ENCODE data around the gene NRIP1. TPM values are rescaled to one million over a fixed set of nuclear protein-coding genes. Genes with fewer than 3 reads are reported as not detected.
A peak's percentile ranks its signal among the peaks of the same experiment; 100 is the strongest.

The NRIP1 gene
- polyA plus RNA-seq, 1 donor = 44.5 TPM

DNA sequence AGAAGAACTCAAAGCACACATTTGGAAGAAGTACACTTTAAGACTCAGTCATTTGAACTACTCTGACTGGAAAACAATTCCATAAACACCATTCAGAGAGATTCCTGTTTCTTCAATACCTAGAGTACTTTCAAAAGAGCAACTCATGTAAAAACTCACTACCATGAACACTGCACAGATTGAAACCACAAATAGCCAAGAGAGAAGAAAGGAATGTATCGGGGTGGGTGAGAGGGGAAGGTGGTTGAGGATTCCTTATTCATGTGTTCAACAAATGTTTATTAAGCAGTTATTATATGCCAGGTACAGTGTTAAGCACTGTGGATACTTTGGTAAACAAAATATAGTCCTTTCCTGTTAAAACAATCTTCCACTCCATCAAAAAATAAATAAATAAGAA is 64.7 kb downstream of the NRIP1 start:
- Histone ChIP-seq H3K4me1 (ENCODE audit: control insufficient read depth, insufficient read depth, low read length) (peaks cover 30% of the 10 kb centered on the region), H3K9me3 (ENCODE audit: control insufficient read depth, low read depth, low read length) (no peaks in the 10 kb centered on the region), H3K36me3 (ENCODE audit: control insufficient read depth, insufficient read depth, low read length) (peaks cover 5% of the 10 kb centered on the region), H3K27ac (ENCODE audit: low read length) (peak overlapping the region; percentile 8), H3K4me3 (ENCODE audit: low read length) (no peak overlapping the region), H3K27me3 (ENCODE audit: control insufficient read depth, insufficient read depth, low read length) (no peaks in the 10 kb centered on the region)
- DNase-seq = no peak
- no CpG with 5 or more reads among the region's 1 CpG for WGBS (ENCODE audit: insufficient coverage, low lambda C conversion rate)

DNA sequence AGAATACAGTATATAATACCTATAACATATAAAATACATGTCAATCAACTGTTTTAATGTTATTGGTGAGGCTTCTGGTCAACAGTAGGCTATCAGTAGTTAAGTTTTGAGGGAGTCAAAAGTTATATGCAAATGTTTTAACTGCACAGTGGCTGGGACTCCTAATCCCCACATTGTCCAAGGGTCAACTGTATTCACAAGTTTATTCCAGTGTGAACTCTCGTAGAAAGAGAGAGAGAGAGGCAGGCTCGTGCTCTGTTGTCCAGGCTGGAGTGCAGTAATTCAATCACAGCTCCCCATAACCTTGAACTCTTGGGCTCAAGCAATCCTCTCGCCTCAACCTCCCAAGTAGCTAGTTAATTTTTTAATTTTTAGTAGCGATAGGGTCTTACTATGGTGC is 66.0 kb downstream of the NRIP1 start:
- Histone ChIP-seq H3K4me1 (ENCODE audit: control insufficient read depth, insufficient read depth, low read length) (peaks cover 27% of the 10 kb centered on the region), H3K27ac (ENCODE audit: low read length) (peak overlapping the region; percentile 24), H3K27me3 (ENCODE audit: control insufficient read depth, insufficient read depth, low read length) (no peaks in the 10 kb centered on the region), H3K9me3 (ENCODE audit: control insufficient read depth, low read depth, low read length) (no peaks in the 10 kb centered on the region), H3K4me3 (ENCODE audit: low read length) (no peak overlapping the region), H3K36me3 (ENCODE audit: control insufficient read depth, insufficient read depth, low read length) (peaks cover 5% of the 10 kb centered on the region)
- DNase-seq = peak; percentile 29 to 55
- 100% methylated on average over 1 of the region's 4 CpGs for WGBS (ENCODE audit: insufficient coverage, low lambda C conversion rate)

DNA sequence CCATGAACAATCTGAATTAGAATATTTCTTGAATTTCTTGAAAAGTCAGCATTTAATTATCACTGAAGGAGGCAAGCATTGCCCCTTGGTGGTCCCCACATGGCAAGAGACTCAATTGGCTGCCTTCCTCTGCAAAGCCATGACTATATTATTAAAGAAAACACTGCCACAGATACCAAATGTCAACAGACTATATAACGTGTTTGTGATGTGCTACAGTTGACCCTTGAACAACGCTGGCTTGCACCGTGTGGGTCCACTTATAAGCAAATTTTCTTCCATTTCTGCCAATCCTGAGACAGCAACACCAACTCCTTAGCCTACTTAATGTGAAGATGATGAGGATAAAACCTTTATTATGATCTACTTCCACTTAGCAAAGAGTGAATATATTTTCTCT is 66.5 kb downstream of the NRIP1 start:
- no CpG with 5 or more reads among the region's 3 CpGs for WGBS (ENCODE audit: insufficient coverage, low lambda C conversion rate)
- DNase-seq = peak in 1 of 2 donors; percentile 36
- Histone ChIP-seq H3K27me3 (ENCODE audit: control insufficient read depth, insufficient read depth, low read length) (no peaks in the 10 kb centered on the region), H3K4me3 (ENCODE audit: low read length) (no peak overlapping the region), H3K4me1 (ENCODE audit: control insufficient read depth, insufficient read depth, low read length) (peaks cover 22% of the 10 kb centered on the region), H3K36me3 (ENCODE audit: control insufficient read depth, insufficient read depth, low read length) (peaks cover 3% of the 10 kb centered on the region), H3K9me3 (ENCODE audit: control insufficient read depth, low read depth, low read length) (no peaks in the 10 kb centered on the region), H3K27ac (ENCODE audit: low read length) (peak overlapping the region; percentile 21)

DNA sequence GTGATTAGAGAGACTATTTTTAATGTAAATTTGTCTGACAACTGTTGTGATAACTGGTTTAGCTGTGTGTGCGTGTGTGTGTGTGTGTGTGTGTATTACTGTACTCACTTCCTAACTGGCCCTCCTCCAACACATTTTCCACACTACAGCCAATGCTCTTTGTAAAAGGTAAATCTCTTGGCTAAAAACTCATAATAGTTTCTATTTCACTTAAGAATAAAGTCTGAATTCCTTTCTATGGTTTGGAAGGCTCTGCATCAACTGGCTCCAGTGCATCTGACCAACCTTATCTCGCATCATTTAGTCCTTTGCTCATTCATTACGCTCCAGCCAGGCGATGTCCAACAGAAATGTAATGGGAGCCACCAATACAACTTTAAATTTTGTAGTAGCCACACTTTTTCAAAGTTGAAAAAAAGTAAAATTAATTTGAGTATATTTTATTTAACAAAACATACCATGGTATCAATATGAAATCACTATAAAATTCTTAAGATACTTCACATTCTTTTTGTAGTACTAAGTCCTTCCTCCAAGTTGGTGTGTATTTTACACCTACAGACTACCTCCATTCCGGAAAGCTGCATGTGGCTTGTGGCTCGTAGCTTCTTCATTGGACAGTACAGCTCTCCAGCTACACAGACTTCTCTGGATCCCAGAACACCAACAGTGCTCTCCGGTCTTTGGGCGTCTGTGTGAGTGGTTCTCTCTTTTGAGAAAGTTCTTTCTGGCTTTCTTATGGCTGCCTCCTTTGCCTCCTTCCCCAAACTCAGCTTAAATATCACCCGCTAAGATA is 68.9 kb downstream of the NRIP1 start:
- no peak for DNase-seq
- no peak overlapping the region for H3K27ac ChIP-seq (ENCODE audit: low read length)
- no peak overlapping the region for H3K4me3 ChIP-seq (ENCODE audit: low read length)
- peaks cover 15% of the 10 kb centered on the region for H3K4me1 ChIP-seq (ENCODE audit: control insufficient read depth, insufficient read depth, low read length)
- no peaks in the 10 kb centered on the region for H3K27me3 ChIP-seq (ENCODE audit: control insufficient read depth, insufficient read depth, low read length)
- H3K9me3 ChIP-seq (ENCODE audit: control insufficient read depth, low read depth, low read length) = no peaks in the 10 kb centered on the region
- H3K36me3 ChIP-seq (ENCODE audit: control insufficient read depth, insufficient read depth, low read length) = peaks cover 9% of the 10 kb centered on the region
- 100% methylated on average over 3 of the region's 9 CpGs for WGBS (ENCODE audit: insufficient coverage, low lambda C conversion rate)

DNA sequence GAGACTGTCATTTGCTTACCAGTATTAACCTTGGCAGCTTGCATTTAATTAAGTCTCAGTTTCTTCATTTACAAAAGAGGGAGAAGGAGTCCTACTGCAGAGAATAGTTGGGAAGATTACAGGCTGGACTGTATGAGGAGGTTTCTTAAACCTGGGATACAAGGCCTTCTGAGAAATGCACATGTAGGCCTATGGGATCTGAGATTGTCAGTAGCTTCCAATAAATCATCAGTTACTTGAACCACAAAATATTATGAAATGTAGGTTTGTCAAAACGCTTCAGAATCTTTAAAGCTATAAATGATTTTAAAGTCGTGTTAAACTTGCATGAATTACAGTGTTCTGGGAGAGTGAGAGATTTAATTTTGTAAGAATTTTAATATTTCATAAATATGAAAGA is 69.6 kb downstream of the NRIP1 start:
- WGBS (ENCODE audit: insufficient coverage, low lambda C conversion rate) = 89% methylated on average over 2 of the region's 2 CpGs
- Histone ChIP-seq H3K4me3 (ENCODE audit: low read length) (no peak overlapping the region), H3K27me3 (ENCODE audit: control insufficient read depth, insufficient read depth, low read length) (no peaks in the 10 kb centered on the region), H3K36me3 (ENCODE audit: control insufficient read depth, insufficient read depth, low read length) (peaks cover 16% of the 10 kb centered on the region), H3K9me3 (ENCODE audit: control insufficient read depth, low read depth, low read length) (no peaks in the 10 kb centered on the region), H3K27ac (ENCODE audit: low read length) (no peak overlapping the region), H3K4me1 (ENCODE audit: control insufficient read depth, insufficient read depth, low read length) (peaks cover 15% of the 10 kb centered on the region)
- no peak for DNase-seq

DNA sequence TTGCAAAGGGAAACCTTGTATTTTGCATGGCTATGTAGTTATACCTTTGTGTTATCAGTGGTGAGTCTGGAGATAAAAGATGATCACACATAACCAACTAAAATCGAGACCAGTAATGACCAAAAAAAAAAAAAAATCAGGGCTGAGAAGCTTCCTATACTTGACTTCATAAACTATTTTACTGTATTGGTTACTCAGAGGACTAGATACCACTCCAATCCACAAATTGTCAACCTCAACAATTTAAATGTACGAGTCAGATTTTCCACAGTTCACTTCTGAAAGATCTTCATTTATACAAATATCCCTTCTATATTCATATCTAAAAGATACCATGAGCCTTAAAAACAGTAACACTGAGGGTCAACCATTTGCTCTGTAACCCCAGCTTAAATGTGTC is 71.7 kb downstream of the NRIP1 start:
- Histone ChIP-seq H3K36me3 (ENCODE audit: control insufficient read depth, insufficient read depth, low read length) (peaks cover 23% of the 10 kb centered on the region), H3K4me3 (ENCODE audit: low read length) (no peak overlapping the region), H3K9me3 (ENCODE audit: control insufficient read depth, low read depth, low read length) (no peaks in the 10 kb centered on the region), H3K27ac (ENCODE audit: low read length) (no peak overlapping the region), H3K4me1 (ENCODE audit: control insufficient read depth, insufficient read depth, low read length) (peaks cover 8% of the 10 kb centered on the region), H3K27me3 (ENCODE audit: control insufficient read depth, insufficient read depth, low read length) (no peaks in the 10 kb centered on the region)
- no peak for DNase-seq
- no CpG with 5 or more reads among the region's 2 CpGs for WGBS (ENCODE audit: insufficient coverage, low lambda C conversion rate)

DNA sequence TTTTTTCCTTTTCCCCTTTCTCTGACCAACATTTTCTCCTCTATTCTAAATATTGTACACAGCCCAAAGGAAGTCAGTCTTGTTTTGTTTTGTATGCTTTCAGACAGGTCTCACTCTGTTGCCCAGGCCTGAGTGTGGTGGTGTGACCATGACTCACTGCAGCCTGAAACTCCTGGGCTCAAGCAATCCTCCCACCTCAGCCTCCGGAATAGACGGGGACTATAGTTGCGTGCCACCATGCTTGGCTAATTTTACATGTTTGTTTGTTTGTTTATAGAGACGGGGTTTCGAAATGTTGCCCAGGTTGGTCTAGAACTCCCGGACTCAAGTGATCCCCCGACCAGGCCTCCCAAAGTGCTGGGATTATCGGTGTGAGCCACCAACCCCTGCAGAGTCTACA is 72.8 kb downstream of the NRIP1 start:
- 100% methylated on average over 1 of the region's 8 CpGs for WGBS (ENCODE audit: insufficient coverage, low lambda C conversion rate)
- peaks cover 33% of the 10 kb centered on the region for H3K36me3 ChIP-seq (ENCODE audit: control insufficient read depth, insufficient read depth, low read length)
- no peaks in the 10 kb centered on the region for H3K27me3 ChIP-seq (ENCODE audit: control insufficient read depth, insufficient read depth, low read length)
- no peak for DNase-seq
- H3K27ac ChIP-seq (ENCODE audit: low read length) = no peak overlapping the region
- no peaks in the 10 kb centered on the region for H3K9me3 ChIP-seq (ENCODE audit: control insufficient read depth, low read depth, low read length)
- H3K4me3 ChIP-seq (ENCODE audit: low read length) = no peak overlapping the region
- H3K4me1 ChIP-seq (ENCODE audit: control insufficient read depth, insufficient read depth, low read length) = peaks cover 7% of the 10 kb centered on the region

DNA sequence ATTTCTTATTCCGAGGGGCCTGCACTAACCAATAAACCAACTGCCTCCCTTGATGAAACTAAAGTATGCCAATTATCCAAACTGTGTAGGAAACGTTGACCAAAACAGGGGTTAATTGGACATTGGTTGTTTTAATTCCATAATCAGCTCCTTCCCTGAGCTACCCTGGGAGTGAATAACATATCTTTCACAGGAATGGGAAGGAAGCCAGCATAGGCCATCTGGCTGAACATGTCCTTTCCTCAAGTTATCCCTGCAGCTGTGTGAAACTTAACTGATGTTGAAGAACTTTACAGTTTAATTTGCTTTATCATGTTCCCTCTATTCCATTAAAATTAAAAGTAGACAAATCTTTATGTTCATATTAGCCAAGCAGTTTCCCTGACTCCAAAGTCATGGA is 75.4 kb downstream of the NRIP1 start:
- WGBS (ENCODE audit: insufficient coverage, low lambda C conversion rate) = 67% methylated on average over 1 of the region's 2 CpGs
- peaks cover 7% of the 10 kb centered on the region for H3K4me1 ChIP-seq (ENCODE audit: control insufficient read depth, insufficient read depth, low read length)
- no peaks in the 10 kb centered on the region for H3K9me3 ChIP-seq (ENCODE audit: control insufficient read depth, low read depth, low read length)
- DNase-seq = no peak
- H3K36me3 ChIP-seq (ENCODE audit: control insufficient read depth, insufficient read depth, low read length) = peaks cover 36% of the 10 kb centered on the region
- no peak overlapping the region for H3K4me3 ChIP-seq (ENCODE audit: low read length)
- H3K27me3 ChIP-seq (ENCODE audit: control insufficient read depth, insufficient read depth, low read length) = no peaks in the 10 kb centered on the region
- no peak overlapping the region for H3K27ac ChIP-seq (ENCODE audit: low read length)

DNA sequence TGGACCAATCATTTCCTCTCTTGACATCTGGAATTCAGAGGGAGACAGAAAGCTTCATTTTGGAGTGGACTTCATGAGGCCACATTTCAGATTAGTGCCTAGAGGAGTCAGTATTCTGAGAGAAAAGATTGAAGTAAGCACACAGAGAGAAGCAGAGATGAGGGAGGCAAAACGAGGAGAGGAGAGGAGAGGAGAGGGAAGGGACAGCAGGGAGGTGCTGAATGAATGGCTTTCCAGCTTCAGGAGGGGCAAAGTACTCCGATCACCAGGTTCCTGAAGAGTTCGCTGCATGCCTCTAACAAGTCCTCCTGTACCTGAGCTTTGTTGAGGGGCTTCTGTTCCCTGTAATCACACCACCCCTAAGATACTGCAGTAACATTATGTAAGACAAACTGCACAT is 76.0 kb downstream of the NRIP1 start:
- peaks cover 7% of the 10 kb centered on the region for H3K4me1 ChIP-seq (ENCODE audit: control insufficient read depth, insufficient read depth, low read length)
- H3K4me3 ChIP-seq (ENCODE audit: low read length) = no peak overlapping the region
- H3K27me3 ChIP-seq (ENCODE audit: control insufficient read depth, insufficient read depth, low read length) = no peaks in the 10 kb centered on the region
- no peak overlapping the region for H3K27ac ChIP-seq (ENCODE audit: low read length)
- peaks cover 42% of the 10 kb centered on the region for H3K36me3 ChIP-seq (ENCODE audit: control insufficient read depth, insufficient read depth, low read length)
- H3K9me3 ChIP-seq (ENCODE audit: control insufficient read depth, low read depth, low read length) = no peaks in the 10 kb centered on the region
- no peak for DNase-seq
- WGBS (ENCODE audit: insufficient coverage, low lambda C conversion rate) = no CpG with 5 or more reads among the region's 3 CpGs

DNA sequence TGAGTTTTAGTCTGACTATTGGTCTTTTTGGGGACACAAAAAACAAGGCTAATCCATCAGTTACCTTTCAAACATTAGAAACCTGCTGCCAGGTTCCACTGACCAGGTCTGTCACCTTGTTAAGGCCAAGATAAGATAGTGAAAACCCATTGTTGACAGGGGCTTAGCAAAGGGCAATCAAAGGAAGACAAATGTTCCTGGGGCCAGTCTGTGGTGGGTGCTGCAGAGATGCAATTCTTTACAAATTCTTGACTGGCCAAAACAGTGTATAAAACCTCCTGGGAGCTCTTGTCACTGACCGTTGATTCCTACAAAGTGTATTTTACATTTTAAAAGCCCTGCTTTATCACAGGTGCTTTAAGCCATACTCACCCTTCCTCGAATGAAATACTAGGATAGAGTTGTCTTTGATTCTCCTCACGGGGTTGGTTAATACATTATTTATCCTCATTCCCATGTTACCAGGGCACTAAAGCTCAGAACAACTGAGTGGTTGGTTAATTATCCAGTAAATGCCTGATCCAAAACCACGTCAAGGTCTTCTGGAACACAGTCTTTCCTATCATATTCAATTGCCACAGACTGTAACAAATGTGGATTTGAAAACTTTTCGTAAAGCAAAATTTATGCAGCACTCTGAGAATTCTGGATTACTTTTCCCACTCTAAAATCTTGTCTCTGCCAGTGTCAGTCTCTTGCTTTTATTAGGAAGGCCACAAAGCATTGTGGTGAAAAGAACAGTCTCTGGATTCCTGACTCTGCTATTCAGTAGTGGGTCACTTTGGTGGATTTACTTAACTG is 77.2 kb downstream of the NRIP1 start:
- no peak overlapping the region for H3K4me3 ChIP-seq (ENCODE audit: low read length)
- H3K36me3 ChIP-seq (ENCODE audit: control insufficient read depth, insufficient read depth, low read length) = peaks cover 45% of the 10 kb centered on the region
- DNase-seq = no peak
- 100% methylated on average over 1 of the region's 5 CpGs for WGBS (ENCODE audit: insufficient coverage, low lambda C conversion rate)
- no peak overlapping the region for H3K27ac ChIP-seq (ENCODE audit: low read length)
- H3K4me1 ChIP-seq (ENCODE audit: control insufficient read depth, insufficient read depth, low read length) = peaks cover 7% of the 10 kb centered on the region
- H3K27me3 ChIP-seq (ENCODE audit: control insufficient read depth, insufficient read depth, low read length) = no peaks in the 10 kb centered on the region
- no peaks in the 10 kb centered on the region for H3K9me3 ChIP-seq (ENCODE audit: control insufficient read depth, low read depth, low read length)

Data from large intestine (tissue), 3 donors.